Measurements from ENCODE around the gene SUSD6. TPM values are rescaled to one million over a fixed set of nuclear protein-coding genes. Genes with fewer than 3 reads are reported as not detected.

SUSD6 gene
- polyA plus RNA-seq, 1 experiment, result 14.4 TPM

GRCh38 chr14:69683971-69684370 lies 72.6 kb downstream of the SUSD6 start:
- ChIA-PET POLR2A (no interaction called here), CTCF (no interaction called here)
- H3K27ac ChIP-seq (ENCODE audit: low read depth, low read length), result no peak overlapping the region
- H3K4me3 ChIP-seq (ENCODE audit: low read depth, low read length), result no peak overlapping the region
- H3K27me3 ChIP-seq (ENCODE audit: control insufficient read depth, insufficient read depth, low read length), result no peaks in the 10 kb centered on the region
- no peak for DNase-seq (ENCODE audit: low read depth, low spot score)
- no peaks in the 10 kb centered on the region for H3K9me3 ChIP-seq (ENCODE audit: control insufficient read depth, insufficient read depth, low read length)
- TF ChIP-seq CTCF (IDR thresholded peaks at IDR 0.05; ENCODE audit: low read depth, low read length), result no peak

GRCh38 chr14:69684461-69685217 lies 73.2 kb downstream of the SUSD6 start:
- no peak for DNase-seq (ENCODE audit: low read depth, low spot score)
- no peak overlapping the region for H3K27ac ChIP-seq (ENCODE audit: low read depth, low read length)
- ChIA-PET CTCF (no interaction called here), POLR2A (no interaction called here)
- H3K4me3 ChIP-seq (ENCODE audit: low read depth, low read length), result no peak overlapping the region
- no peaks in the 10 kb centered on the region for H3K27me3 ChIP-seq (ENCODE audit: control insufficient read depth, insufficient read depth, low read length)
- no peak for TF ChIP-seq CTCF (IDR thresholded peaks at IDR 0.05; ENCODE audit: low read depth, low read length)
- no peaks in the 10 kb centered on the region for H3K9me3 ChIP-seq (ENCODE audit: control insufficient read depth, insufficient read depth, low read length)

GRCh38 chr14:69685218-69685616 lies 73.8 kb downstream of the SUSD6 start:
- Histone ChIP-seq H3K4me3 (ENCODE audit: low read depth, low read length) (no peak overlapping the region), H3K27ac (ENCODE audit: low read depth, low read length) (no peak overlapping the region), H3K27me3 (ENCODE audit: control insufficient read depth, insufficient read depth, low read length) (no peaks in the 10 kb centered on the region), H3K9me3 (ENCODE audit: control insufficient read depth, insufficient read depth, low read length) (no peaks in the 10 kb centered on the region)
- DNase-seq (ENCODE audit: low read depth, low spot score), result no peak
- ChIA-PET POLR2A (no interaction called here), CTCF (no interaction called here)
- no peak for TF ChIP-seq CTCF (IDR thresholded peaks at IDR 0.05; ENCODE audit: low read depth, low read length)

- ChIA-PET CTCF (no interaction called here), POLR2A (no interaction called here)
- Histone ChIP-seq H3K9me3 (ENCODE audit: control insufficient read depth, insufficient read depth, low read length) (no peaks in the 10 kb centered on the region), H3K4me3 (ENCODE audit: low read depth, low read length) (no peak overlapping the region), H3K27ac (ENCODE audit: low read depth, low read length) (no peak overlapping the region), H3K27me3 (ENCODE audit: control insufficient read depth, insufficient read depth, low read length) (no peaks in the 10 kb centered on the region)
- DNase-seq (ENCODE audit: low read depth, low spot score), result no peak
- no peak for TF ChIP-seq CTCF (IDR thresholded peaks at IDR 0.05; ENCODE audit: low read depth, low read length)
These were observed 74.3 kb downstream of the SUSD6 start for GRCh38 chr14:69685716-69686115.

- Histone ChIP-seq H3K9me3 (ENCODE audit: control insufficient read depth, insufficient read depth, low read length) (no peaks in the 10 kb centered on the region), H3K4me3 (ENCODE audit: low read depth, low read length) (no peak overlapping the region), H3K27me3 (ENCODE audit: control insufficient read depth, insufficient read depth, low read length) (no peaks in the 10 kb centered on the region), H3K27ac (ENCODE audit: low read depth, low read length) (no peak overlapping the region)
- POLR2A ChIA-PET, result no interaction called here
- no peak for TF ChIP-seq CTCF (IDR thresholded peaks at IDR 0.05; ENCODE audit: low read depth, low read length)
- no peak for DNase-seq (ENCODE audit: low read depth, low spot score)
- CTCF ChIA-PET, result no interaction called here
These were observed 76.4 kb downstream of the SUSD6 start for GRCh38 chr14:69687606-69688298.

Measured in AG04450 (cell line).